Bronchial epithelial cell (primary cell): ENCODE measurements around the gene RFTN1. TPM values are rescaled to one million over a fixed set of nuclear protein-coding genes. Genes with fewer than 3 reads are reported as not detected.

ENCODE experiments used
- DNase-seq: peaks from one replicate; pipeline ENCODE4 v3.0.0-alpha.2; 2010; ENCODE audit warnings: low read depth
- FAIRE-seq: peaks from 2 replicates; lab custom pipeline; 2011; peaks lifted over from hg19 to GRCh38; lab: Jason Lieb, UNC
- H3K27me3 ChIP-seq: 2 replicates; pipeline ENCODE4 v1.5.1; 2011; ENCODE audit warnings: low read length; ENCODE audit not compliant: control insufficient read depth, insufficient read depth
- H3K36me3 ChIP-seq: 2 replicates; pipeline ENCODE4 v1.5.1; 2011; ENCODE audit warnings: low read length; ENCODE audit not compliant: control insufficient read depth, insufficient read depth
- H3K4me3 ChIP-seq: 2 replicates; pipeline ENCODE4 v1.5.1; 2011; ENCODE audit warnings: mild to moderate bottlenecking, low read depth, low read length, control low read depth
- total RNA-seq: library from RNA; depleted of rRNA; stranded (reverse); fragments of >200 nt; gene quantifications from 2 replicates; pipeline ENCODE4 v1.2.1, GENCODE V29; 2014
- TF ChIP-seq, protein P1 (sequence below): IDR thresholded peaks from 2 replicates; pipeline ENCODE4 v1.5.1; 2011; ENCODE audit warnings: mild to moderate bottlenecking, moderate library complexity, low read length, control low read depth, inconsistent platforms; ENCODE audit not compliant: insufficient read depth, severe bottlenecking

Gene RFTN1
- total RNA-seq, 1 donor from 2014 or later = 9.2 TPM

GRCh38 chr3:16374935-16375245 is 138.6 kb downstream of the RFTN1 start:
- Histone ChIP-seq H3K4me3 (no peak overlapping the region), H3K27me3 (no peaks in the 10 kb centered on the region)
- no peak for DNase-seq

GRCh38 chr3:16374047-16374934 is 139.2 kb downstream of the RFTN1 start:
- Histone ChIP-seq H3K27me3 (no peaks in the 10 kb centered on the region), H3K36me3 (no peaks in the 10 kb centered on the region), H3K4me3 (no peak overlapping the region)
- TF ChIP-seq, protein P1, sequence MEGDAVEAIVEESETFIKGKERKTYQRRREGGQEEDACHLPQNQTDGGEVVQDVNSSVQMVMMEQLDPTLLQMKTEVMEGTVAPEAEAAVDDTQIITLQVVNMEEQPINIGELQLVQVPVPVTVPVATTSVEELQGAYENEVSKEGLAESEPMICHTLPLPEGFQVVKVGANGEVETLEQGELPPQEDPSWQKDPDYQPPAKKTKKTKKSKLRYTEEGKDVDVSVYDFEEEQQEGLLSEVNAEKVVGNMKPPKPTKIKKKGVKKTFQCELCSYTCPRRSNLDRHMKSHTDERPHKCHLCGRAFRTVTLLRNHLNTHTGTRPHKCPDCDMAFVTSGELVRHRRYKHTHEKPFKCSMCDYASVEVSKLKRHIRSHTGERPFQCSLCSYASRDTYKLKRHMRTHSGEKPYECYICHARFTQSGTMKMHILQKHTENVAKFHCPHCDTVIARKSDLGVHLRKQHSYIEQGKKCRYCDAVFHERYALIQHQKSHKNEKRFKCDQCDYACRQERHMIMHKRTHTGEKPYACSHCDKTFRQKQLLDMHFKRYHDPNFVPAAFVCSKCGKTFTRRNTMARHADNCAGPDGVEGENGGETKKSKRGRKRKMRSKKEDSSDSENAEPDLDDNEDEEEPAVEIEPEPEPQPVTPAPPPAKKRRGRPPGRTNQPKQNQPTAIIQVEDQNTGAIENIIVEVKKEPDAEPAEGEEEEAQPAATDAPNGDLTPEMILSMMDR = no peak
- FAIRE-seq (no peak), DNase-seq (no peak)

More at GRCh38 chr3:16374935-16375245, 138.6 kb downstream of the RFTN1 start:
- H3K36me3 ChIP-seq = no peaks in the 10 kb centered on the region
- TF ChIP-seq, protein P1 = no peak
- no peak for FAIRE-seq

- H3K36me3 ChIP-seq = no peaks in the 10 kb centered on the region
- FAIRE-seq = no peak
- H3K4me3 ChIP-seq = no peak overlapping the region
- no peak for DNase-seq
- TF ChIP-seq, protein P1 = no peak
- H3K27me3 ChIP-seq = no peaks in the 10 kb centered on the region
Observed at GRCh38 chr3:16373341-16373946, 140.1 kb downstream of the RFTN1 start.

- no peak for DNase-seq
- H3K4me3 ChIP-seq = no peak overlapping the region
- TF ChIP-seq, protein P1 = no peak
- no peaks in the 10 kb centered on the region for H3K36me3 ChIP-seq
- FAIRE-seq = no peak
- no peaks in the 10 kb centered on the region for H3K27me3 ChIP-seq
Observed at GRCh38 chr3:16372362-16373292, 140.9 kb downstream of the RFTN1 start.

DNA sequence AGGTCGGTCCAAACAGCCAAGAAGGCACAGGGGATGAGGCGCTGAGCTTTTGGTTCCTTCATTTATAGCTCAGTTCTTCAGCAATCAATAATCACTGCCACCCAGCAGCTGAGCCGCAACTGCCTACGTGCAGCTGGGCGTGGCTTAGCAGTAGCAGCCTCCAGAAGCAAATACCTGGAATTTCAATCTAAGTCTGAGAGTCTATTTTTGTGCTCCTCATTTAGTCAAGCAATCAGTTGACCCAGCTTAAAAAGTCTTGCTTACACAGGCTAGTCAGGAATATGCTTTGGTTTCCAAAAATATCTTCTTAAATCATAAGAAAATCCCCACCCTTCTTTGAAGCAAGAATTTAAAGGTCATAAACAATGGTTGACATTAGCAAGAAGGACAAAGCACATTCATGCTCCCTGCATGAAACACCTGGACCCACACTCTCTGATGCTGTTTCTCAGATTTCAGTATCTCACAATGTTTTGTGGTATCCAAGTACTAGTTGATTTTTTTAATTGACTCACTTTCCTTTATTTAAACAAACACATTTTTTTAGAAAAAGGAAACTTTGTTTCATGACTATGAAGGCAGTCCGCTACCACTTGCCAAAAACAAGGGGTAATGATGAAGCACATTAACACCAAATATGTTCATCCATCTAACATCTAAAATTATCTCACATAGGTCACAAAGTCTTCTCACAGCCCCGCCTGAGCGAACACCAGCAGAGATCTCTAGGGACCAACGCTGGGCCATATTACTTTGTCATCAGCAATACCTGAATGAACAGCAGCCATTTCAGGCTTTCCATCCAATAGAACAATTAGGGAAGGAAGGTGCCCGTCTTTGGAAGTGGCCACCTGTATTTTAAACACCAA is 142.4 kb downstream of the RFTN1 start:
- no peaks in the 10 kb centered on the region for H3K27me3 ChIP-seq
- H3K4me3 ChIP-seq = no peak overlapping the region
- FAIRE-seq (no peak), DNase-seq (peak; percentile 25)
- TF ChIP-seq, protein P1 = no peak
- H3K36me3 ChIP-seq = no peaks in the 10 kb centered on the region
